Colonic mucosa (tissue), 4 donors: ENCODE results near the gene BLCAP. TPM values are rescaled to one million over a fixed set of nuclear protein-coding genes. Genes with fewer than 3 reads are reported as not detected.
"Not testable (repeated sequence)": the region's sequence is repeated elsewhere in the genome, so short reads cannot be mapped to it uniquely, and the experiment has no call there.

ENCODE experiments used
- DNase-seq: peaks from one replicate; pipeline ENCODE4 v3.0.0-alpha.2; 2020
- H3K27ac ChIP-seq: fragments of 200-600 bp; one replicate; pipeline ENCODE4 v1.8.0; 2021
- H3K27me3 ChIP-seq: fragments of 200-600 bp; one replicate; pipeline ENCODE4 v1.8.0; 2021
- H3K36me3 ChIP-seq: fragments of 200-600 bp; one replicate; pipeline ENCODE4 v1.8.0; 2021
- H3K4me1 ChIP-seq: fragments of 200-600 bp; one replicate; pipeline ENCODE4 v1.8.0; 2021; ENCODE audit warnings: mild to moderate bottlenecking
- H3K4me3 ChIP-seq: fragments of 200-600 bp; one replicate; pipeline ENCODE4 v1.8.0; 2021
- H3K9ac ChIP-seq, 2 donors: one replicate each; pipeline ENCODE4 v1.7.0; 2013; ENCODE audit warnings: control low read depth in 2 of 2, low read depth in 2 of 2, low read length in 2 of 2
- H3K9me3 ChIP-seq: fragments of 200-600 bp; one replicate; pipeline ENCODE4 v1.8.0; 2021
- intact Hi-C: fragments of 100-400 bp; cut with DNase I; formaldehyde crosslinking; loops from one replicate; pipeline ENCODE4 v1.14.1; 2022
- total RNA-seq, 2 donors: library from RNA; stranded (reverse); fragmentation: NEBNext Ultra II Directional in 1 of 2; extraction: Animal tissue kit (Norgen Biotek cat#: 25700) in 1 of 2; gene quantifications; one replicate each; pipeline ENCODE4 v1.2.1, GENCODE V29; 2021
- TF ChIP-seq, protein P1 (sequence below): fragments of 200-600 bp; IDR thresholded peaks from one replicate; pipeline ENCODE4 v1.8.0; 2022; ENCODE audit warnings: antibody characterized with exemption, mild to moderate bottlenecking
- donor health status: healthy.
- donor health status: DM: no; HTN: no; CAD: no.
- donor health status: DM: no; HTN: no; CAD: no.

The BLCAP gene, protein sequence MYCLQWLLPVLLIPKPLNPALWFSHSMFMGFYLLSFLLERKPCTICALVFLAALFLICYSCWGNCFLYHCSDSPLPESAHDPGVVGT
- total RNA-seq = 100 to 1,000 TPM in 1 of 2 donors, 10 to 100 TPM in 1; 87.2 to 103 TPM

- Histone ChIP-seq H3K27ac (peak within 1 kb of the TSS; percentile 94), H3K4me3 (peak within 1 kb of the TSS; percentile 100), H3K4me1 (peaks cover 20% of the 10 kb centered on the region), H3K36me3 (no peaks in the 10 kb centered on the region), H3K27me3 (no peaks in the 10 kb centered on the region), H3K9ac (peak within 1 kb of the TSS; percentile 94 to 97), H3K9me3 (no peaks in the 10 kb centered on the region)
- TF ChIP-seq, protein P1, sequence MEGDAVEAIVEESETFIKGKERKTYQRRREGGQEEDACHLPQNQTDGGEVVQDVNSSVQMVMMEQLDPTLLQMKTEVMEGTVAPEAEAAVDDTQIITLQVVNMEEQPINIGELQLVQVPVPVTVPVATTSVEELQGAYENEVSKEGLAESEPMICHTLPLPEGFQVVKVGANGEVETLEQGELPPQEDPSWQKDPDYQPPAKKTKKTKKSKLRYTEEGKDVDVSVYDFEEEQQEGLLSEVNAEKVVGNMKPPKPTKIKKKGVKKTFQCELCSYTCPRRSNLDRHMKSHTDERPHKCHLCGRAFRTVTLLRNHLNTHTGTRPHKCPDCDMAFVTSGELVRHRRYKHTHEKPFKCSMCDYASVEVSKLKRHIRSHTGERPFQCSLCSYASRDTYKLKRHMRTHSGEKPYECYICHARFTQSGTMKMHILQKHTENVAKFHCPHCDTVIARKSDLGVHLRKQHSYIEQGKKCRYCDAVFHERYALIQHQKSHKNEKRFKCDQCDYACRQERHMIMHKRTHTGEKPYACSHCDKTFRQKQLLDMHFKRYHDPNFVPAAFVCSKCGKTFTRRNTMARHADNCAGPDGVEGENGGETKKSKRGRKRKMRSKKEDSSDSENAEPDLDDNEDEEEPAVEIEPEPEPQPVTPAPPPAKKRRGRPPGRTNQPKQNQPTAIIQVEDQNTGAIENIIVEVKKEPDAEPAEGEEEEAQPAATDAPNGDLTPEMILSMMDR = no peak
- intact Hi-C loops = no loop called here
- peak; percentile 92 for DNase-seq
Observed at GRCh38 chr20:37527638-37528445, at the start of gene BLCAP. Gene BLCAP (minus strand): TSS chr20:37527876. CDS start chr20:37519174, 8,702 bp downstream.

- intact Hi-C loops, H3K36me3 ChIP-seq, DNase-seq, H3K4me1 ChIP-seq, H3K9ac ChIP-seq, H3K27me3 ChIP-seq, H3K4me3 ChIP-seq, H3K9me3 ChIP-seq, H3K27ac ChIP-seq: not testable (repeated sequence)
Observed at GRCh38 chr20:37577436-37577835, 49.8 kb upstream of the BLCAP start.

- no peaks in the 10 kb centered on the region for H3K4me1 ChIP-seq
- H3K27me3 ChIP-seq = no peaks in the 10 kb centered on the region
- H3K9ac ChIP-seq = no peak overlapping the region
- H3K27ac ChIP-seq = no peak overlapping the region
- no peaks in the 10 kb centered on the region for H3K36me3 ChIP-seq
- H3K4me3 ChIP-seq = no peak overlapping the region
- no peak for DNase-seq
- intact Hi-C loops = no loop called here
- H3K9me3 ChIP-seq = no peaks in the 10 kb centered on the region
- TF ChIP-seq, protein P1 = no peak
Observed at GRCh38 chr20:37576911-37577310, 49.2 kb upstream of the BLCAP start.

DNA sequence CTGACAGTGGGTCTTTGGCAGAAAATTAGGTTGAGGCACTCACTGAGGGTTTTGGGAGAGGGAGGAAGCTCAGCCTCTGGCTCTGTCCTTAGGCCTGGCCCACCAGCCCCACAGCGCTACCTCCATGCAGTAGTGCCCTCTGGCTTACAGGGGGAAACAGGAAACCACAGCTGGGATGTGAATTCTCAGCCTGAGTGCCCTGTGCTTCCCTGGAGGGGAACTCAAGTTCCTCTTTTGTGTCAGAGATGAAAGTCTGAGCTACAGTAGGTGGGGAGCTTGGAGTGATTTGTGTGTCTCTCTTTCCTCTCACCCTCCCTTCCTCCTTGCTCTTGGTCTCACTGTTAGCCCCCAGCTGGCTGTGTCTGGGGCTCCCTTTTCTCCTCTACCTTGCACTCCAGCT is 48.2 kb upstream of the BLCAP start:
- intact Hi-C loops = no loop called here
- no peaks in the 10 kb centered on the region for H3K27me3 ChIP-seq
- H3K9me3 ChIP-seq = no peaks in the 10 kb centered on the region
- no peak overlapping the region for H3K4me3 ChIP-seq
- H3K4me1 ChIP-seq = no peaks in the 10 kb centered on the region
- H3K36me3 ChIP-seq = no peaks in the 10 kb centered on the region
- H3K9ac ChIP-seq = no peak overlapping the region
- H3K27ac ChIP-seq = no peak overlapping the region
- DNase-seq = no peak
- TF ChIP-seq, protein P1 = no peak

DNA sequence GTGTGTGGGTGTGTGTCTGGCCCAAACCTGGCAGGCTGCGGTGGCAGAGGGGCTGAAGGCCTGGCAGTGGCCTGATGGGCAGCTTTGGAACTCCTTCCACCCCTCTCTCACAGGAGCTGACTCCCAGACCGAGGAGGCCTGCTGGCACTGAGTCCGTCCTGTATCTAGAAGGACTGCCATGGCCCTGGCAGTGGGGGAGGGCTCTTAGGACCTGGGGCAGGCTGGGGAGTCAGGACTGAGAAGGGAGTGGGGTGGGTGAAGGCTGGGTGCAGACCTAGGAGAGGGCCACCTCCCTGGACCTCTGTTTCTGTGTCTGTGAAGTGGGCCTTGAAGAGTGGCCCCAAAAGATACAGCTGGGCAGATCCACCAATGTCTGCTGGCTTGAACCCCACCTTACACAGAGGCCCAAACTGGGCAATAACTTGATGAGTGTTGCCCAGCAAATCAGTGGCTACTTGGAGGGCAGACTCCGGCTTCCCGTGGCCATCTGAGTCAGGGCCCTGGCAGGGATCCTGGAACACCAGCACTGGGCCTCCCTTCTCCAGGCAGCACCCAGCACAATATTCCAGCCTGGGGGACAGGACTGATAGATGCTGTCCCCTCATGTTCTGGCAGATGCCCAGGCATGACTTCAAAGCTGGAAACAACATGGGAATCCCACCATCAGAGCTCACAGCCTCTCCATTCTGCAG is 46.7 kb upstream of the BLCAP start:
- H3K4me1 ChIP-seq = no peaks in the 10 kb centered on the region
- DNase-seq = no peak
- no peak overlapping the region for H3K4me3 ChIP-seq
- no peak overlapping the region for H3K9ac ChIP-seq
- H3K27ac ChIP-seq = no peak overlapping the region
- H3K27me3 ChIP-seq = no peaks in the 10 kb centered on the region
- H3K36me3 ChIP-seq = no peaks in the 10 kb centered on the region
- intact Hi-C loops = no loop called here
- TF ChIP-seq, protein P1 = no peak
- H3K9me3 ChIP-seq = no peaks in the 10 kb centered on the region
